Stimulated activated CD8-positive, alpha-beta memory T cell treated with anti-CD3 and anti-CD28 coated beads, Interleukin-7, amount 100 ng/mL, for 1 hour (primary cell): Measurements from ENCODE around the gene SREBF1.

Experiments
- DNase-seq, 2 donors: peaks; one replicate each; pipeline ENCODE4 v3.0.0-alpha.2; 2020; ENCODE audit warnings: low read depth in 2 of 2

SREBF1 gene

DNA sequence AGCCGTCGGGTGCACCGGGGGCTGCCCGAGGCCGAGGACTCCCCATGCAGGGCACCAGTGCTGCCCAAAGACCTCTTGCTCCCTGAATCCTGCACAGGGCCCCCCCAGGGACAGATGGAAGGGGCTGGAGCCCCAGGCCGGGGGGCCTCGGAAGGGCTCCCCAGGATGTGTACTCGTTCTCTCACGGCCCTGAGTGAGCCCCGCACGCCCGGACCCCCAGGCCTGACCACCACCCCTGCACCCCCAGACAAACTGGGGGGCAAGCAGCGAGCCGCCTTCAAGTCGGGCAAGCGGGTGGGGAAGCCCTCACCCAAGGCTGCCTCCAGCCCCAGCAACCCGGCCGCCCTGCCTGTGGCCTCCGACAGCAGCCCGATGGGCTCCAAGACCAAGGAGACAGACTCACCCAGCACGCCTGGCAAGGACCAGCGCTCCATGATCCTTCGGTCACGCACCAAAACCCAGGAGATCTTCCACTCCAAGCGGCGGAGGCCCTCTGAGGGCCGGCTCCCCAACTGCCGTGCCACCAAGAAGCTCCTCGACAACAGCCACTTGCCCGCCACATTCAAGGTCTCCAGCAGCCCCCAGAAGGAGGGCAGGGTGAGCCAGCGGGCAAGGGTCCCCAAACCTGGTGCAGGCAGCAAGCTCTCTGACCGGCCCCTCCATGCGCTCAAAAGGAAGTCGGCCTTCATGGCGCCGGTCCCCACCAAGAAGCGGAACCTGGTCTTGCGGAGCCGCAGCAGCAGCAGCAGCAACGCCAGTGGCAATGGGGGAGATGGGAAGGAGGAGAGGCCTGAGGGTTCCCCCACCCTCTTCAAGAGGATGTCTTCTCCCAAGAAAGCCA, 40.6 kb downstream of the SREBF1 start:
- DNase-seq = no peak

DNA sequence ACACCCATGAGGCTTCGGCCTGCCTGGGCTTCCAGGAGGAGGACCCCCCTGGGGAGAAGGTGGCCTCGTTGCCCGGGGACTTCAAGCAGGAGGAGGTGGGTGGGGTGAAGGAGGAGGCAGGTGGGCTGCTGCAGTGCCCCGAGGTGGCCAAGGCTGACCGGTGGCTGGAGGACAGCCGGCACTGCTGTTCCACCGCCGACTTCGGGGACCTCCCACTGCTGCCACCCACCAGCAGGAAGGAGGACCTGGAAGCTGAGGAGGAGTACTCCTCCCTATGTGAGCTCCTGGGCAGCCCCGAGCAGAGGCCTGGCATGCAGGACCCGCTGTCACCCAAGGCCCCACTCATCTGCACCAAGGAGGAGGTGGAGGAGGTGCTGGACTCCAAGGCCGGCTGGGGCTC, 41.5 kb downstream of the SREBF1 start:
- no peak for DNase-seq

DNA sequence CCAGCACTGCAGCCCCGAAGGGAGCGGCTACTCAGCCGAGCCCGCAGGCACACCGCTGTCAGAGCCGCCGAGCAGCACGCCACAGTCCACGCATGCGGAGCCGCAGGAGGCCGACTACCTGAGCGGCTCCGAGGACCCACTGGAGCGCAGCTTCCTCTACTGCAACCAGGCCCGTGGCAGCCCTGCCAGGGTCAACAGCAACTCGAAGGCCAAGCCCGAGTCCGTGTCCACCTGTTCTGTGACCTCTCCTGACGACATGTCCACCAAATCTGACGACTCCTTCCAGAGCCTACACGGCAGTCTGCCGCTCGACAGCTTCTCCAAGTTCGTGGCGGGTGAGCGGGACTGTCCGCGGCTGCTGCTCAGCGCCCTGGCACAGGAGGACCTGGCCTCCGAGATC, 42.4 kb downstream of the SREBF1 start:
- DNase-seq = no peak

DNA sequence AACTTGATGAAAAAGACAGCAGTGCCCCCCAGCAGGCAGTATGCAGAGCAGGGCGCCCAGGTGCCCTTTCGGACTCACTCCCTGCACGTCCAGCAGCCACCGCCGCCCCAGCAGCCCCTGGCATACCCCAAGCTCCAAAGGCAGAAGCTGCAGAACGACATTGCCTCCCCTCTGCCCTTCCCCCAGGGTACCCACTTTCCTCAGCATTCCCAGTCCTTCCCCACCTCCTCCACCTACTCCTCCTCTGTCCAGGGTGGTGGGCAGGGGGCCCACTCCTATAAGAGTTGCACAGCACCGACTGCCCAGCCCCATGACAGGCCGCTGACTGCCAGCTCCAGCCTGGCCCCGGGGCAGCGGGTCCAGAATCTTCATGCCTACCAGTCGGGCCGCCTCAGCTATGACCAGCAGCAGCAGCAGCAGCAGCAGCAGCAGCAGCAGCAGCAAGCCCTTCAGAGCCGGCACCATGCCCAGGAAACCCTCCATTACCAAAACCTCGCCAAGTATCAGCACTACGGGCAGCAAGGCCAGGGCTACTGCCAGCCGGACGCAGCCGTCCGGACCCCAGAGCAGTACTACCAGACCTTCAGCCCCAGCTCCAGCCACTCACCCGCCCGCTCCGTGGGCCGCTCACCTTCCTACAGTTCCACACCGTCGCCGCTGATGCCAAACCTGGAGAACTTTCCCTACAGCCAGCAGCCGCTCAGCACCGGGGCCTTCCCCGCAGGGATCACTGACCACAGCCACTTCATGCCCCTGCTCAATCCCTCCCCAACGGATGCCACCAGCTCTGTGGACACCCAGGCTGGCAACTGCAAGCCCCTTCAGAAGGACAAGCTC, 43.2 kb downstream of the SREBF1 start:
- DNase-seq = no peak

DNA sequence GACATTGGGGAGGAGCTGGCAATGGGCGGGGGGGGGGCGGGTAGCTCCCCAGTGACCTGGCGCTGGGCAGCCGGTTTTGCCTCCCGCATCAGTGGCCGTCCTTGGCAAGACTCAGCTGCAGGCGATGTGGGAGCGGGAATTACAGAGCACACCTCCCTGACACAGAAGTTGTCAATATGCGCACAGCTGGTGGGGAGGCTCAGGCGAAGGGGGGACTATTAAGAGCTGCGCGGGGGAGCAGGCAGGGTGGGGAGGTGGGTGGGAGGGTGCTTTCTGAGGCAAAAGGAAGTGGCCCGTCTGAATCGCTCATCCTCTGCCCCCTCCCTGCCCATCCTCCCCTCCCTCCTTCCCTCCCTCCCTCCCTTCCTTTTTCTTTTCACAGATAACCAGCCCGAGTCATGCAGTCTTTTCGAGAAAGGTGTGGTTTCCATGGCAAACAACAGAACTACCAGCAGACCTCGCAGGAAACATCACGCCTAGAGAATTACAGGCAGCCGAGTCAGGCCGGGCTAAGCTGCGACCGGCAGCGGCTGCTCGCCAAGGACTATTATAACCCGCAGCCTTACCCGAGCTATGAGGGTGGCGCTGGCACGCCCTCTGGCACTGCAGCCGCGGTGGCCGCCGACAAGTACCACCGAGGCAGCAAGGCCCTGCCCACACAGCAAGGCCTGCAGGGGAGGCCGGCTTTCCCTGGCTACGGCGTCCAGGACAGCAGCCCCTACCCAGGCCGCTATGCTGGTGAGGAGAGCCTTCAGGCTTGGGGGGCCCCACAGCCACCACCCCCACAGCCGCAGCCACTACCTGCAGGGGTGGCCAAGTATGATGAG, 44.0 kb downstream of the SREBF1 start:
- peak in 1 of 2 donors; percentile 14 for DNase-seq

DNA sequence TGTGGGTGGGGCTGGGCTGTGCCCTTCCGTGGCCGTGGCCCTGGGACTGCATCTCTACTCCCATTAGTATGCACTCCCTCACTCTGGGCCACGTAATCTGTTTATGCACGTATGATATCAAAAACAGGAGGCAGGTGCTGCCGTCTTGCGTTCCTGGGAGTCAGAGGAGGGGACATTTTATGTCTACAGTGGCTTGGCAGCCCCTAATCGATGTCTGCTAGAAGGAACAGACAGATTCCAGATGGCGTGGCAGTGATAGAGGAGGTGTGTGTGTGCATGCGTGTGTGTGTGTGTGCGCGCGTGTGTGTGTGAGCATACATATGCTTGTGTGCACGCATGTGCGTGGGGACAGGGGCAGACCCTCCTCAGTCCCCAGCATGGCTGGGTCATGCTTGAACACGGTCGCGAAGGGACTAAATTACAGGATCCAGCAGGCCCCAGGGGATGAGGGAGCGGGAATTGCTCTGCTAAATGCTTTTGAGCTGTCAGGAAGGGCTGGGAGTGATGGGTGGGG, 44.7 kb downstream of the SREBF1 start:
- DNase-seq = no peak

DNA sequence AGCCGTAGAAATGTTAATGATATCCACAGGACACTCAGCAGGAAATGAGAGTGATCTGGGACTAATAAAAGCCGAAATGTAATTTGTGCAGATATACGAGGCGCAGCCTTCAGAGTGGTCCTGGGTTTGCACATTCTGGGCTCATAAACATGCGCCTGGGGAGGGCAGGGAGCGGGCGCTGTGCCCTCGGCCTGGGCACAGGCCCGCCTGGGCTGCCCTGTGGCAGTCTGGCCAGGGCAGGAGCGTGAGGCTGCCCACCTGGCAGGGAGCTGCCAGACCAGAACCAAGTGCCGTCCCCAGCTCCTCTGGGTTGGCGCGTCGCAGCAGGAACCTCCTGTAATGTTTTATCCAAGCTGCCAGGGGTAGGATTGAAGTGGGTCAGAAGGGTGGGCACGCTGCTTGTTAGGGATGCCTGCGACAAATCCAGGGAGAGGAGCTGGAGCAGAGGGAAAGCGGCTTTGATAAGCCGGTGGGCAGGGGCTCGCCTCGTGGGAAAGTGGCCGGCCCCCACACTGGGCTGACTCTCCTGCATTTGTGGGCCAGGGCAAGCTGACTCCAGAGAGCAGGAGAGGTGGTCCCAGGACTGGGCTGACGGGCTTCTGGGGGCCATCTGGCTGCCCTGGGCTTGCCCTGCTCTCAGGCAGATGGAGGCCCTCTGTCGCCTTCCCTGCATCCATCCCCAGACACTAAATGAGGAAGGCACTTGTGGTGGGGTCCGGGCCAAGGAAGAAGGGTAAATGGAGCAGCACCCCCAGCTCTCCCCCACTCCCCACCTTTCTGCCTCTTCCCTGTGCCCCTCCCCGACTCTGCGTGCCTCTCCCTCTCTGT, 45.9 kb downstream of the SREBF1 start:
- DNase-seq = no peak

DNA sequence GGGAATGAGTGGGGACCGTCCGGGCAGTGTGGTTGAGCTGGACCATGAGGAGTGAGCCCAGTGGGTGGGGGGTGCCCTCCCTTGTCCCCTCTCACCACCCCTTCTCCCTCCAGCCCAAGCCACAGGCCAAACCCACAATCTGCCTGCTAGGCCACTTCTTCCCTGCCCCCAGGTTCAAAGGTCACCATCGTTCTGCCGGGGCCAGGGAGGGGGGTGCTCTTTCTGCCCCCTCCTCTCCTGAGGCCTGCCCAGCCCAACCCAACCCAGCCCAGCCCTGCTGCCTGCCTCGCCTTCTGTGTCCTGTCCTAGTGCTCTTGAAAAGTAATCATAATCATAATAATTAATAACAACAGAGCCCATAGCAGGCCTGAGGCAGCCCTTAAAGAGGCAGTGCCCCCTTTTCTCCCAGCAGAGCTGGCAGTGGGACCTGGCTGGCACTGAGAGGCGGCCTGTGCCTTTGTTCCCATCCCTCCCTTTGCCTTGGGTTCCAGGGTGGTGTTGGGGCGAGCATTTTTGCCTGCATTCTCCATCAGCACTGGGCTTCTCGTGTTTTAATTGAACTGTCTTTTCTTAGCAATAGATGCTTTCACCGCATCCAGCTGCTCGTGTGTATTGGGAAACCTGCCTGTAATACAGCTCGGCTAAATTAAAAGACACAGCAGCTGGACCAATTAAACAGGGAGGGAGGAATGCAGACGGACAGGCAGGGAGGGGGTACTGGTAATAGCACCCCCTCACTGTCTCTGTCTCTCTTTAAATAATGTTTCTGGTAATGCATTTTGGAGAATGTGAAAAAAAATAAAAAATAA, 46.8 kb downstream of the SREBF1 start:
- no peak for DNase-seq

DNA sequence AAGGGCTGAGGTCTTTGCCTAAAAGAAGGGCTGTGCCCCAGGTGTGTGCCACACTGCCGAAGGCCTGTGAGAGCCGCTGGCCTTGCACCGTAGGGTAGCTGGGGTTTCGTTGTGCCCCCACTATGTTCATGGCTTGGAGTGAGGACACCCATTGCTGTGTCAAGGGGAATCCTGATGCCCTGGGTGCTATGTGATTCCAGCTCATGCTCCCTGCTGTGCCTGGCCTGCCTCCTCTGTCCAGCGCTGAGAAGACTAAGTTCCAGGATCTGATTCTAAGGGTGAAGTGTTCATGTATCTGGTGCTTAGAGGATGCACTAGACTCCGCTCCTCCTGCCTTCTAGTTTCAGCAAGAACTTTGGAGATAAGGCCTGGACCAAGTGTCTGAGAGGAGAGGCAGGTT, 47.4 kb downstream of the SREBF1 start:
- DNase-seq = no peak

DNA sequence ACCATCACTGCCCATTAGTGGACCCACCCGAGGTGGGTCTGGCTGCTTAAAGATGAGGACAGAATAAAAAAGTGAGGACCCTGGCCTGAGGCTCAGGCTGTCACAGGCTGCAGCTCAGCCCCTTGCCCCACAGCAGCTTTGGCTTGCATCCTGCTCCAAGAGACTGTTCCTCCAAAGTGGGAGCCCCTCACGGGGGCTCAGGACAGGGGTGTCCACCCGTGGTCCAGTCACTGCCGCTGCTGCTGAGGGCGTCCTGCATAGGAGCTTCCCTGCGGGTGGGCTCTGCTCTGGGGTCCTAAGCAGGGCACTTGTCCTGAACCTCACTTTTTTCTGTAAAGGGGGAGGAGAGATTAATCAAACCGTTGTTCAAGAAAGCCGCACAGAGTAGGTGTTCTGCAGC, 47.8 kb downstream of the SREBF1 start:
- DNase-seq = no peak

DNA sequence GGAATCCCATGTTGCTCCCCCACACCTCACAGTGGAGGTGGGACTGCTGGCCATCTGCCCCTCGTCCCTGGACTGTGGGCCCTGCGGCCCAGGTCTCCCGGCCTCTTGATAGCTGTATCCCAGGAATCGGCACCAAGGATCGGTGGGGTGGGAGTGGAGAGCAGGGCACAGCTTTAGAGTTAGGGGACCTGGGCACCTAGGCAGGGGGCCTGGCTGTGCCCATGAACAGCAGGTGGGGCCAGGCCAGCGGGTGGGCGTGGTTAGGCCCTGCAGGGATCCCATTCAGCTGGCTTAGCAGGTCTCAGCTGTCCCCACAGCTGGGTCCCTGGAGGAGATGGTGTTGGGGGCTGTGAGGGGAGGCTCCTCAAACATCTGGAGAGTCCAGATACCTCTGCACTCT, 49.2 kb downstream of the SREBF1 start:
- DNase-seq = no peak

DNA sequence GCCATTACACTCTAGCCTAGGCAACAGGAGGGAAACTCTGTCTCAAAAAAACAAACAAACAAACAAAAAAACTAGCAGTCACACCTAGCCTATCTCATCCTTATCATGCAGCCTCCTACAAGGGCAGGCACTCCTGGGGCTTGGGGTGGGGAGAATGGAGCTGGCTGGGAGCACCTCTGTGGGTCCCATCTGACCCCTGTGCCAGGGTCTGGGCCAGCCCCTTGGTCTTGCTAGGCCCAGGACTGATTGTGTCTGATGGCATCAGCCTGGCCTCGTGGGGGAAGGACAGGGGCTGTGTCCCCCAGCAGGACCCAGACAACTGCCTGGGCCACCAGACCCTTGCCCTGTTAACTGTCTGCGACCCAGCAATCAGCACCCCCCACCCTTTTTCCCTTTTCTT, 49.8 kb downstream of the SREBF1 start:
- DNase-seq = no peak

DNA sequence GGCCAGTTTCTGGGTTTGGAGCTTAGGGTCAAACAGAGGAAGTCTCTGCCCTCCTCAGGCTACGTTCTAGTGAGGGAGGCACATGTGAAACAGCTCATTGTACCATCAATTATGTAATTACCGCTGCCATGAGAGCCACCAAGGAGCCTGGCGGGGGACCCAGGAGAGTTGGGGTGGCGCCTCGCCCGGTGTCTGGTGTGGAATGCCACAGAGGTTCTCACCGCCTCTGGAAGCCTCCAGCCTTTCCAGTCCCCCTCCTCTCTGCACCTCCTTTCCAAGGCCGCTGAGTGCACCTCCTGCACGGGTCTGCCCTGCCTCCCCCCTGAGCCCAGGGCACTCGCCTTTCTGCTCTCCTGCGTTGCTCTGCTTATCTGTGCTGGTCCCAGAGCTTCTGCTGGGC, 51.4 kb downstream of the SREBF1 start:
- DNase-seq = no peak

DNA sequence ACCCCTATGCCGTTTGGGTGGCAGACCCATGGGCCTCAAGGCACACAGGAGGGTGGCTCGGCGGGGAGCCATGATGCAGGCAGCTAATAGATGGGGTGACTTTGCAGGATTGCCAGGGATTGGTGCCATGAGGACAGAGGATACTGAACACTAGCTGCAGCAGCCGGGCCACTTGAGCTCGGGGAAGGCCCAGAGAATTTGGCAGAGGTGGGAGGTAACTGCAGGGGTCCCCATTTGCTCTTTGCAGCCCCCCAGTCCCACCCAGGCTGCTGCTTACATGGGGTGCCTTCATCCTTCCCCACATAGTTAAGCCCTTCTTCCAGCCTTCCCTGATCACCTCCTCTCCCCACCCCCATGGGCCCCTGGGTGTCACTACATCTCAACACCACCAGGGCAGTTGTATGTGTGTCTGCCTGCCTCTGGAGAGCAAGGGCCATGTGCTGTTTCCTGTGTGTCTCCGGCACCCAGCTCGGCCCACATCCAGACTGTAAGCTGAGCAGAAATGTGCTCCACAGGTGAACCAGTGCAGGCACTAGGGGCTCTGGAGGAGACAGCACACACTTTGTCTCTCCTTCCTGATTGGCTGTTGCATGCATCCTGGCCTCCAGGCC, 52.0 kb downstream of the SREBF1 start:
- DNase-seq = no peak

DNA sequence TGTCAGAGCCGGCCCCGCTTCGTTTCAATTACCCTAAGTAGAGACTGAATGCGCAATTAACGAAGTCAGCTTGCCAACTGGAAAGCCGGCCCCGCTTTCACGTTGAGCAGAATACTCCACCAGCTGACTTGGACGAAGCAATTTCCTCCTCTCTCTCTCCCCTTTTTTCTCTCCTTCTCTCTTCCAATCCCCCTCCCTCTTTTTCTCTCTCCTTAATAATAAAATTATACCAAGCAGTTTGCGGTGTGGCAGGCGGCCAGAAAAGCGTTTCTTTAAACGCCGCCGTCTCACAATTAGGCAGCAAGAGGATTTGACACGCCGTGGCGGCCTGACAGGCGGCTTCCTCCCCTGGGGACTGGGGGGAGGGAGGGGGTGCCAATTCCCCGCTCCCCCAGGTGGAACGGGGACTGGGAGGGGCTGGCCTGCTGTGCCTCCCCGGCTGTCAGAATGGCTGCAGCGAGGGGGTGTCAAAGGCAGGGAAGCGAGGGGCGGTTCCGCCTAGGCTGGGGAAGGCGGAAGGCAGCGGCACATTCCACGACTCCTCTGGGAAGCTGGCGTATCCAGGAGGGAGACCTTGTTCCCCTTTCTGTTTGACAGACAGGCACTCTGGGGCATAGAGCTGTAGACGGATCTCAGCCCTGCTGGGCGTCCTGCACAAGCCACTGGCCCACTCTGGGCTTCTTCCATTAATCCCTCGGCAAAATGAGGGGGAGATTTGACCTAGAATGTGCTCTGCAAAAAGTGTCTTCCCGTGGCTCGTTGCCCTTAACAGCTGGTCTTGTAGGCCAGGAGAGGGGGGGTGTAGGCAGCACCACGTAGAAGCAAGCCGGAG, 52.7 kb downstream of the SREBF1 start:
- DNase-seq = no peak

DNA sequence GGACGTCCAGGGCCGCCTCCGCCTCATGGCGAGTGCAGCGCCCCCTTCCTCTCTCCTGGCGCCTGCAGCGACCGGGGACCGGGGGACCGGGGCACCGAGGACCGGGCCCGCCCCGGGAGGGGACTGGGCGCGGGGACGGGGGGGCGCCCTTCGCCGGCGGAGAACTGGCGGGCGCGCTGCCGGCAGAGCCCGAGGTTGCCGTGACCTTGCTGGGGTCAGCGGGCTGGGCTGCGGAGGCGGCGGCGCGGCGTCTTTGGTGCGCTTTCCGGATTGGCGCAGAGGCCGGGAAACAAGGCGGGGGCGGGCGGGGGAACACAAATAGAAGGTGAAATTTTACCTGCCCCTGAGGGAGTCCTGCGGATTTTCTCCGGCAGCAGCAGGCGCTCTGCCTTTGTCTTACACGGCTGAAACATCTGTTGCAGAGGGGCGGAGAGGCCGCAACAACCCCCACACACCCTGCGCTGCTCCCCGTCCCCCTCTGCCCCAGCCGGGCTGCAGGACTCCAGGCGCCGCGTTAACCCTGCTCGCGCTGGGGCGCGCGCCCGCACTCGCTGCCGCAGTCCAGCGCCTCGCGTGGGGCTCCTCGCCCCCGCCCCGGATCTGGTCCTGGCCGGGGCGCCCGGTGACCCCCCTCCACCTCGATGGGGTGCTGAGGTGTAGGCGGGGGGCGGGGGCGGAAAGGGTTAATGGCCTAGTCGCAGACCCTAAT, 53.5 kb downstream of the SREBF1 start:
- peak in 1 of 2 donors; percentile 13 for DNase-seq

DNA sequence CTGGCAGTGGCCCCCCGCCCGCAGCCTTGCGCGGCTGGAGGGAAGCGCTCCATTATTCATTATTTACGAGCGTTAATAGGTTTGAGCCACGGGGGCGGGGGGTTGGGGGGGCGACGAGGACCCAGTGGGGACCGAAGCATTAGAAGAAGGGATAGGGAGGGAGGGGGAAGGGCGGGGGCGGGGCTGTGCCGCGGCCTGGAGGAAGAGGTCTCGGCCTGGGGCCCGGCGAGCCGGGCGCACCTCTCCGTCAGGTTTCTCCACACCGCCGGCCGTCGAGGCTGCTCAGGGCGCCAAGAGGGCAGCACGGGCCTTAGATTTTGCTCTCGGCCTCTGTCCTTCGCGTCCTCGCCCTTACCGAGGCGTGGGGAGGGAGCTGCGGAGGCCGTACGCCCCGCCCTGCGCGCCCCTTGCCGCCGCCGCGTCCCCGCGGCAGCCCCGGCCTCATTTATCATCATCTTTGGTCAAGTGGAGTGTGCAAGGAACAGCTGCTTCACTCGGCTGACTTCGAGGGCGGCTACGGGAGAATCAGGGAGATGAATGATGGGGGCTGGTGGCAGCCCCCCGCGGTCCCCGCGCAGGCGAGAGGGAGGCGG, 54.2 kb downstream of the SREBF1 start:
- no peak for DNase-seq
